Loucy (cell line): Measurements from ENCODE around the gene BIN2.

Experiments
- H2AFZ ChIP-seq: fragments of 200-600 bp; sonication (generic); 2 replicates; pipeline ENCODE4 v1.6.0; 2016; ENCODE audit warnings: antibody characterized with exemption, mild to moderate bottlenecking, low read length, moderate library complexity
- H3F3A ChIP-seq: fragments of 200-600 bp; 2 replicates; pipeline ENCODE4 v1.6.0; 2016; ENCODE audit warnings: antibody characterized with exemption, low read depth, mild to moderate bottlenecking
- H3K27me3 ChIP-seq: fragments of 200-600 bp; sonication (generic); 2 replicates; pipeline ENCODE4 v1.6.1; 2014; ENCODE audit warnings: low read length, mild to moderate bottlenecking; ENCODE audit not compliant: insufficient read depth, poor library complexity, severe bottlenecking
- H3K36me3 ChIP-seq: fragments of 200-600 bp; sonication (generic); 2 replicates; pipeline ENCODE4 v1.6.1; 2016; ENCODE audit warnings: low read length; ENCODE audit not compliant: insufficient read depth
- H3K4me1 ChIP-seq: fragments of 200-600 bp; sonication (generic); 2 replicates; pipeline ENCODE4 v1.5.1; 2014; ENCODE audit warnings: low read length, mild to moderate bottlenecking; ENCODE audit not compliant: insufficient read depth, poor library complexity, severe bottlenecking
- H3K4me2 ChIP-seq: fragments of 200-600 bp; sonication (generic); 2 replicates; pipeline ENCODE4 v1.6.0; 2014; ENCODE audit warnings: antibody characterized with exemption, low read length, low read depth, mild to moderate bottlenecking; ENCODE audit not compliant: poor library complexity, severe bottlenecking
- H3K4me3 ChIP-seq: fragments of 200-600 bp; sonication (generic); 2 replicates; pipeline ENCODE4 v1.5.1; 2014; ENCODE audit warnings: low read length, mild to moderate bottlenecking, mixed read lengths; ENCODE audit not compliant: poor library complexity, severe bottlenecking
- H3K79me2 ChIP-seq: fragments of 200-600 bp; sonication (generic); 2 replicates; pipeline ENCODE4 v1.6.1; 2014; ENCODE audit warnings: low read length; ENCODE audit not compliant: insufficient read depth
- H3K9ac ChIP-seq: fragments of 200-600 bp; sonication (generic); 2 replicates; pipeline ENCODE4 v1.6.0; 2014; ENCODE audit warnings: mild to moderate bottlenecking, low read depth, low read length, moderate library complexity; ENCODE audit not compliant: poor library complexity, severe bottlenecking
- H3K9me2 ChIP-seq: fragments of 200-600 bp; sonication (generic); replicated peaks from 2 replicates; pipeline ENCODE4 v1.6.1; 2016; ENCODE audit warnings: low read depth, low read length, mixed read lengths
- H3K9me3 ChIP-seq: fragments of 200-600 bp; sonication (generic); 2 replicates; pipeline ENCODE4 v1.6.1; 2014; ENCODE audit warnings: mild to moderate bottlenecking, antibody characterized with exemption, low read length, low read depth; ENCODE audit not compliant: insufficient read depth
- H4K20me1 ChIP-seq: fragments of 200-600 bp; sonication (generic); 2 replicates; pipeline ENCODE4 v1.6.0; 2014; ENCODE audit warnings: antibody characterized with exemption, low read length, mild to moderate bottlenecking; ENCODE audit not compliant: insufficient read depth, poor library complexity, severe bottlenecking
- EZH2phosphoT487 ChIP-seq: fragments of 200-600 bp; IDR thresholded peaks from 2 replicates; pipeline ENCODE4 v1.6.1; 2018; ENCODE audit warnings: antibody characterized with exemption, mild to moderate bottlenecking, moderate library complexity, borderline replicate concordance
- TF ChIP-seq, protein P1 (sequence below): fragments of 200-600 bp; sonication (generic); conservative IDR thresholded peaks from 2 replicates; pipeline ENCODE4 v1.5.1; 2014; ENCODE audit warnings: mild to moderate bottlenecking, antibody characterized with exemption, low read length

The BIN2 gene

DNA sequence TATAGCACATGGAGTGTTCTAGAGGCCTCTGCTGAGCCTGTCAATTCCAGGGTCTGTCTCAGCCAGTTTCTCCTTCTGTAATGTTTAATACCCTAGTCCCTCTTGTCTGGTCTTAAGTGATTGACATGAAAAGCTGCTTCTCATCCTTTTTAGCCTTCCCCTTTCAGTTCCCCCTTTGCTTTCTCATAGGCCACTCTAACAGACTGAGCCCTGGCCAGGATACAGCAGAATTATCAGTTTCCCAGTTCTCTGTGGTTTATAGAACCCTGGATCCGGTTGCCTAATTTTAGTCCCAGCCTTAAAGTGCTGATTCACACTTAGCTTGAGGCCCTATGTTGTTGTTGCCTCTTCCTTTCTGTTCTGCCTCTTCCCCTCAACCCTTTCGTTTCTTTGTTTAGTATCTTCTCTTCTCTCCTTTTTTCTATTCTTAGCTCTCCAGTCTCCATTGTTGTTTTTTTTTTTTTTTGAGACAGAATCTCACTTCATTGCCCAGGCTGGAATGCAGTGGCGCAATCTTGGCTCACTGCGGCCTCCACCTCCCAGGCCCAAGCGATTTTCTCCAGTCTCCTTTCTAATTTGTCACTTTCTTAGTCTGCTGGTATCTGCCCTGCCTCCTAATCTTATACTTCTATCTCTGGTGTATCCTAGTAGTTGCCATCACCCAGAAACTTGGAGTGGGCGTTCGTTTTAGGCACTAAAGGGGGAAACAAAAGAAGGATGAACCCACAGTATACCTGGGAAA is 2.9 kb upstream of the BIN2 start:
- no peak for TF ChIP-seq EZH2phosphoT487
- TF ChIP-seq, protein P1, sequence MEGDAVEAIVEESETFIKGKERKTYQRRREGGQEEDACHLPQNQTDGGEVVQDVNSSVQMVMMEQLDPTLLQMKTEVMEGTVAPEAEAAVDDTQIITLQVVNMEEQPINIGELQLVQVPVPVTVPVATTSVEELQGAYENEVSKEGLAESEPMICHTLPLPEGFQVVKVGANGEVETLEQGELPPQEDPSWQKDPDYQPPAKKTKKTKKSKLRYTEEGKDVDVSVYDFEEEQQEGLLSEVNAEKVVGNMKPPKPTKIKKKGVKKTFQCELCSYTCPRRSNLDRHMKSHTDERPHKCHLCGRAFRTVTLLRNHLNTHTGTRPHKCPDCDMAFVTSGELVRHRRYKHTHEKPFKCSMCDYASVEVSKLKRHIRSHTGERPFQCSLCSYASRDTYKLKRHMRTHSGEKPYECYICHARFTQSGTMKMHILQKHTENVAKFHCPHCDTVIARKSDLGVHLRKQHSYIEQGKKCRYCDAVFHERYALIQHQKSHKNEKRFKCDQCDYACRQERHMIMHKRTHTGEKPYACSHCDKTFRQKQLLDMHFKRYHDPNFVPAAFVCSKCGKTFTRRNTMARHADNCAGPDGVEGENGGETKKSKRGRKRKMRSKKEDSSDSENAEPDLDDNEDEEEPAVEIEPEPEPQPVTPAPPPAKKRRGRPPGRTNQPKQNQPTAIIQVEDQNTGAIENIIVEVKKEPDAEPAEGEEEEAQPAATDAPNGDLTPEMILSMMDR = no peak
- H2AFZ ChIP-seq = 0 out of 2 replicates have a peak overlapping the region, but pooled peaks have one; percentile 8
- peak overlapping the region; percentile 61 for H3K4me3 ChIP-seq

DNA sequence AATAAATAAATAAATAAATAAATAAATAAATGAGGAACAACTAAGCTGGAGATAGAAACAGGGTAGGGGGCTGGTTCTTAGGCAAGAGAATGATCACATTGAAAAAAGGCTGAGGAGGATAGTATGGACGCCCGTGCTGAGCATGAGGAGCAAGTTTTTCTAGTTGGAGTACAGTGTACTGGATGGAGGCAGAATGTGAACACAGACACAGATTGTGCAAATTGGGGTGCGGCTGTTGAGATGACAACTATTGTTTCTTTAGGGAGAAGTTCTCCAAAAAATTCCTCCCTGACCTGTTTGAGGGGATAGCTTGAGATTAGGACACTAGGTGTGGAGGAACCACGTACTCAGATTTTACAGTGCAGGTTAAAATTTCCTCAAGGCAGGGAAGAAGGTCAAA is 979 bp upstream of the BIN2 start:
- TF ChIP-seq, protein P1 = no peak
- TF ChIP-seq EZH2phosphoT487 = no peak
- Histone ChIP-seq H3K9me2 (no peaks in the 10 kb centered on the region), H3K4me2 (no peak overlapping the region), H3K4me1 (peaks cover 84% of the 10 kb centered on the region), H3K4me3 (no peak overlapping the region), H3K27me3 (no peaks in the 10 kb centered on the region), H3K79me2 (peaks cover 44% of the 10 kb centered on the region), H3K36me3 (no peaks in the 10 kb centered on the region), H3K9ac (peak overlapping the region; percentile 4), H3K9me3 (no peaks in the 10 kb centered on the region), H3F3A (peaks cover 11% of the 10 kb centered on the region), H2AFZ (no peak overlapping the region), H4K20me1 (no peaks in the 10 kb centered on the region)

More for the DNA sequence above, 2.9 kb upstream of the BIN2 start:
- Histone ChIP-seq H3K9me2 (no peaks in the 10 kb centered on the region), H3F3A (peaks cover 7% of the 10 kb centered on the region), H3K4me1 (peaks cover 69% of the 10 kb centered on the region), H3K79me2 (peaks cover 25% of the 10 kb centered on the region), H4K20me1 (no peaks in the 10 kb centered on the region), H3K27me3 (no peaks in the 10 kb centered on the region), H3K9ac (peak overlapping the region; percentile 73), H3K36me3 (no peaks in the 10 kb centered on the region), H3K9me3 (no peaks in the 10 kb centered on the region), H3K4me2 (peak overlapping the region; percentile 79)

DNA sequence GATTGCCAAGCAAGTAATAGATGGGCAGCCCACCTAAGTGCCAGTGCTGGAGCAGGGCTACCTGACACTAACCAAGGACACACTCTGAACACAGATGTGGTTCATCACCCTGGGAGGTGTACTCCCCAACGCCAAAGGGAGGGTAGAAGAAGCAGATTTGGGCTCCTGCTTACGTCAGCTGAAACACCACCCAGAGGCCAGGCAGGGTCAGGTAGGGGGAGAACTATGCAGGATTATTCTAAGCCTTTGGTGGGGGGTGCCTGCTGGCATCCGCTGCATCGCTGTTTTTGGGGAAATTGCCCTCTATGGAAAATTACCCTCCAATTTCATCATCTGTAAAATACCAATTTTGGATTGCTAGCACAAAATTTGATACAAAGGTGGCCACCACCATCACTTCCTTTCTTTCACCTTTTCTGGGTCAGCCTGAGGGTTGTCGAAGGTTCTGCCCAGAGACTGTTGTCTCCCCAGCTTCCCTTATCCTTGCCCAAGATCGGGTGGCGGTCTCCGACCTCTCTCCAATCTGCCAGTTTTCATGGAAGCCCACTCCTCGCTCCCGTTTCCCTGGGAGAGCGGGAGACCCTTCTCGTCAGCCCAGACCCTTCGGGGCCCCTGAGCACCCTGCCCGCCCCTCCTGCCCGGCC is 535 bp downstream of the BIN2 start:
- Histone ChIP-seq H4K20me1 (no peaks in the 10 kb centered on the region), H3K4me1 (peaks cover 82% of the 10 kb centered on the region), H3K9me2 (no peaks in the 10 kb centered on the region), H3K9ac (peak overlapping the region; percentile 100), H3K4me2 (peak overlapping the region; percentile 83), H3K9me3 (no peaks in the 10 kb centered on the region), H2AFZ (no peak overlapping the region), H3F3A (peaks cover 20% of the 10 kb centered on the region), H3K79me2 (peaks cover 50% of the 10 kb centered on the region), H3K36me3 (no peaks in the 10 kb centered on the region), H3K27me3 (no peaks in the 10 kb centered on the region), H3K4me3 (peak overlapping the region; percentile 86)
- no peak for TF ChIP-seq EZH2phosphoT487
- TF ChIP-seq, protein P1 = peak; percentile 36
